ENCODE data around the gene MTF2. TPM values are rescaled to one million over a fixed set of nuclear protein-coding genes. Genes with fewer than 3 reads are reported as not detected.
"Not testable (repeated sequence)": the region's sequence is repeated elsewhere in the genome, so short reads cannot be mapped to it uniquely, and the experiment has no call there.

MTF2 gene
- total and polyA plus RNA-seq, 4 donors = 3.2 to 17.8 (median 12.6) TPM

- TF ChIP-seq REST (IDR thresholded peaks at IDR 0.05) = no peak
- TF ChIP-seq SP1 (IDR thresholded peaks at IDR 0.05) = no peak
- TF ChIP-seq GABPA (IDR thresholded peaks at IDR 0.05 in 1 of 2, conservative IDR thresholded peaks at IDR 0.05 in 1 of 2) = no peak
- no peak for TF ChIP-seq FOXA1 (IDR thresholded peaks at IDR 0.05)
- no peak for TF ChIP-seq TAF1 (conservative IDR thresholded peaks at IDR 0.05)
- no peak for TF ChIP-seq RAD21 (IDR thresholded peaks at IDR 0.05)
These were observed 87.9 kb downstream of the MTF2 start (continued) for GRCh38 chr1:93167006-93167405.

- not testable (repeated sequence) for H3K27me3 ChIP-seq (ENCODE audit: control insufficient read depth in 4 of 4, insufficient read depth in 4 of 4, low read length in 3 of 4); H3K27ac ChIP-seq (ENCODE audit: low read depth in 1 of 2, low read length in 2 of 2); H3K36me3 ChIP-seq (ENCODE audit: control insufficient read depth in 4 of 4, insufficient read depth in 3 of 4, low read depth in 1 of 4, low read length in 3 of 4); DNase-seq (ENCODE audit: low spot score); H3K9ac ChIP-seq (ENCODE audit: low read depth in 1 of 2, low read length in 2 of 2); H3K4me3 ChIP-seq (ENCODE audit: low read depth in 1 of 3, low read length in 3 of 3); H3K9me3 ChIP-seq (ENCODE audit: control insufficient read depth in 4 of 4, low read length in 3 of 4)
- peaks cover 8 to 16% (median 11%) of the 10 kb centered on the region in 4 donors for H3K4me1 ChIP-seq (ENCODE audit: control insufficient read depth in 4 of 4, insufficient read depth in 4 of 4, low read length in 3 of 4)
- WGBS = 97% methylated on average over 36 of the region's 36 CpGs
These were observed 91.1 kb downstream of the MTF2 start for GRCh38 chr1:93170141-93170678.

- Histone ChIP-seq H3K4me3 (ENCODE audit: low read depth in 1 of 3, low read length in 3 of 3) (no peak overlapping the region), H3K4me1 (ENCODE audit: control insufficient read depth in 4 of 4, insufficient read depth in 4 of 4, low read length in 3 of 4) (peaks cover 8 to 21% (median 11%) of the 10 kb centered on the region in 4 donors), H3K9ac (ENCODE audit: low read depth in 1 of 2, low read length in 2 of 2) (no peak overlapping the region), H3K27me3 (ENCODE audit: control insufficient read depth in 4 of 4, insufficient read depth in 4 of 4, low read length in 3 of 4) (no peaks in the 10 kb centered on the region), H3K9me3 (ENCODE audit: control insufficient read depth in 4 of 4, low read length in 3 of 4) (no peaks in the 10 kb centered on the region), H3K27ac (ENCODE audit: low read depth in 1 of 2, low read length in 2 of 2) (no peak overlapping the region), H3K36me3 (ENCODE audit: control insufficient read depth in 4 of 4, insufficient read depth in 3 of 4, low read depth in 1 of 4, low read length in 3 of 4) (peaks cover 0 to 3% (median 1%) of the 10 kb centered on the region in 4 donors)
- WGBS = 22% methylated on average over 1 of the region's 1 CpG
- TF ChIP-seq FOXA1 (IDR thresholded peaks at IDR 0.05) = no peak
- no peak for TF ChIP-seq MAX (IDR thresholded peaks at IDR 0.05)
- no peak for TF ChIP-seq EGR1 (IDR thresholded peaks at IDR 0.05; ENCODE audit: low read depth in 2 of 2)
- no peak for TF ChIP-seq RAD21 (IDR thresholded peaks at IDR 0.05)
- TF ChIP-seq RXRA (IDR thresholded peaks at IDR 0.05) = no peak
- TF ChIP-seq HNF4G (IDR thresholded peaks at IDR 0.05) = no peak
- no peak for TF ChIP-seq JUND (IDR thresholded peaks at IDR 0.05)
- TF ChIP-seq FOXA2 (IDR thresholded peaks at IDR 0.05) = no peak
- TF ChIP-seq CTCF (IDR thresholded peaks at IDR 0.05; ENCODE audit: low read depth, low read length, missing input control) = no peak
- DNase-seq (ENCODE audit: low spot score) = no peak
These were observed 92.5 kb downstream of the MTF2 start for GRCh38 chr1:93171549-93172034.

All from liver (tissue), 9 donors.